Uterus (tissue), 4 donors: Measurements from ENCODE around the gene ZCCHC7. TPM values are rescaled to one million over a fixed set of nuclear protein-coding genes. Genes with fewer than 3 reads are reported as not detected.

ENCODE experiments used
- DNase-seq, 2 donors: peaks; one replicate each; pipeline ENCODE4 v3.0.0-alpha.2; 2019 to 2020
- H3K27ac ChIP-seq, 2 donors: fragments of 200-600 bp; sonication (generic); 1 replicate in 1 of 2; 2 replicates in 1 of 2; pipeline ENCODE4 v1.5.1; 2016 to 2018
- H3K27me3 ChIP-seq, 2 donors: fragments of 200-600 bp; sonication (generic); one replicate each; pipeline ENCODE4 v1.5.1; 2018 to 2019; ENCODE audit warnings: control low read depth in 1 of 2
- H3K36me3 ChIP-seq, 2 donors: fragments of 200-600 bp; sonication (generic); one replicate each; pipeline ENCODE4 v1.5.1; 2019; ENCODE audit warnings: control low read depth in 1 of 2
- H3K4me1 ChIP-seq, 2 donors: fragments of 200-600 bp; sonication (generic); one replicate each; pipeline ENCODE4 v1.5.1; 2018 to 2019; ENCODE audit warnings: control low read depth in 1 of 2
- H3K4me3 ChIP-seq, 2 donors: fragments of 200-600 bp; sonication (generic); 1 replicate in 1 of 2; 2 replicates in 1 of 2; pipeline ENCODE4 v1.5.1; 2018 to 2019; ENCODE audit warnings: mild to moderate bottlenecking in 1 of 2
- H3K9me3 ChIP-seq, 2 donors: fragments of 200-600 bp; sonication (generic); one replicate each; pipeline ENCODE4 v1.5.1; 2019; ENCODE audit warnings: control low read depth in 1 of 2
- POLR2A ChIP-seq, 2 donors: fragments of 450-650 bp; IDR thresholded peaks; one replicate each; pipeline ENCODE4 v1.6.1; 2016; ENCODE audit warnings: antibody characterized with exemption in 2 of 2, mild to moderate bottlenecking in 1 of 2, moderate library complexity in 1 of 2
- intact Hi-C: fragments of 100-400 bp; cut with DNase I; formaldehyde crosslinking; loops from one replicate; pipeline ENCODE4 v1.15.1; 2023; ENCODE audit warnings: low total_unique reads
- total RNA-seq, 4 donors: library from RNA; depleted of rRNA in 3 of 4; stranded (reverse); fragments of >200 nt in 3 of 4; gene quantifications; one replicate each; pipeline versions ENCODE4 v1.1.0 to v1.2.4, GENCODE V29; 2014 to 2023
- TF ChIP-seq, protein P1 (sequence below), 4 experiments: fragments of 200-600 bp in 2 of 4; fragments of 450-650 bp in 2 of 4; sonication (generic) in 2 of 4; IDR thresholded peaks; one replicate each; pipeline ENCODE4 v1.5.1; 2016 to 2019; ENCODE audit warnings: antibody characterized with exemption in 4 of 4, mild to moderate bottlenecking in 2 of 4, moderate library complexity in 1 of 4
- donor health status: DM: yes; HTN: yes; CAD: no.

ZCCHC7 gene
- total RNA-seq, 4 donors from 2014 or later = 15.6 to 37.4 (median 30.2) TPM

DNA sequence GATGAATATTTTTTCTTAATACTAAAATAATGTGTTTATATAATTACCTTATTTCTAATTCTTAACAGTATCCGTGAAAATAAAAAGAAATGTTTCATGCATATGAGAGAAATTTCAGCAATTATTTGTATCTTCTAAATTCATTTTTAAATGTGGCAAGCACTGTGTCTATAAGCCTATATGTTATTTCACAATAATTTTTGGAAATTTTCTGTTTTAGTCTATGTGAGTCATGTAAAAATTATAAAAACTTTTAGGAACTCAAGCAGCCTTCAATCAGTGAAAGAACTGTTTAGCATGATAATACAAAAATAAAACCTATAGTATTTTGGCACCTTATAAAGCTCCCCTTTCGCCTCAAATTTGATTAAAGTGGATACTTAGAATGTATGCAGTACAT is 96.8 kb downstream of the ZCCHC7 start:
- Histone ChIP-seq H3K27ac (no peak overlapping the region), H3K9me3 (no peaks in the 10 kb centered on the region), H3K27me3 (no peaks in the 10 kb centered on the region), H3K4me3 (no peak overlapping the region), H3K4me1 (no peaks in the 10 kb centered on the region), H3K36me3 (no peaks in the 10 kb centered on the region)
- intact Hi-C loops = no loop called here
- no peak for TF ChIP-seq POLR2A (IDR thresholded peaks at IDR 0.05)
- TF ChIP-seq, protein P1, sequence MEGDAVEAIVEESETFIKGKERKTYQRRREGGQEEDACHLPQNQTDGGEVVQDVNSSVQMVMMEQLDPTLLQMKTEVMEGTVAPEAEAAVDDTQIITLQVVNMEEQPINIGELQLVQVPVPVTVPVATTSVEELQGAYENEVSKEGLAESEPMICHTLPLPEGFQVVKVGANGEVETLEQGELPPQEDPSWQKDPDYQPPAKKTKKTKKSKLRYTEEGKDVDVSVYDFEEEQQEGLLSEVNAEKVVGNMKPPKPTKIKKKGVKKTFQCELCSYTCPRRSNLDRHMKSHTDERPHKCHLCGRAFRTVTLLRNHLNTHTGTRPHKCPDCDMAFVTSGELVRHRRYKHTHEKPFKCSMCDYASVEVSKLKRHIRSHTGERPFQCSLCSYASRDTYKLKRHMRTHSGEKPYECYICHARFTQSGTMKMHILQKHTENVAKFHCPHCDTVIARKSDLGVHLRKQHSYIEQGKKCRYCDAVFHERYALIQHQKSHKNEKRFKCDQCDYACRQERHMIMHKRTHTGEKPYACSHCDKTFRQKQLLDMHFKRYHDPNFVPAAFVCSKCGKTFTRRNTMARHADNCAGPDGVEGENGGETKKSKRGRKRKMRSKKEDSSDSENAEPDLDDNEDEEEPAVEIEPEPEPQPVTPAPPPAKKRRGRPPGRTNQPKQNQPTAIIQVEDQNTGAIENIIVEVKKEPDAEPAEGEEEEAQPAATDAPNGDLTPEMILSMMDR (IDR thresholded peaks at IDR 0.05) = no peak
- no peak for DNase-seq

DNA sequence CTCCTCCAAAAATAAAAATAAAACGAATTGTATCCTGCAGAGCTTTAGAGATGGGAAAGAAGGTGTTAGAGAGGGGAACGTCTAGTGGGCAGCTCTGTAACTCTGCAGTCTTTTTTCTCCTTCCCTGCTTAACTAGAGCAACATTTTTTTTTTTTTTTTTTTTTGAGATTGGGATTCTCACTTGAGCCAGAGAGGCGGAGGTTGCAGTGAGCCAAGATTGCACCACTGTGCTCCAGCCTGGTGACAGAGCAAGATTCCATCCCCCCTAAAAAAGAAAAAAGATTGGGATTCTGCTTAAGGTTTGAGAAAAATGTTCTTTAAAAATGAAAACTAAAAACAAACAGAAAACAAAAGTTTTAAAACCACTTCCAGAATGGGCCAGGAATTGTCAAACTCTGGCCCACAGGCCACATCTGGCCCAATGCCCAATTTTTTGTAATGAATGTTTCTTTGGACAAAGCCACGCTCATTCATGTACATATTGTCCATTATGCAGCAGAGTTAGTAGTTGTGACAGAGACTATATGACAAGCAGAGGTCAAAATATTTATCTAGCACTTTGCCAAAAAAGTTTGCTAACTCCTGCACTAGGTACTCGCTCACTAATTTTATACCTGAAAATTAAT is 98.5 kb downstream of the ZCCHC7 start:
- Histone ChIP-seq H3K27me3 (no peaks in the 10 kb centered on the region), H3K27ac (no peak overlapping the region), H3K36me3 (no peaks in the 10 kb centered on the region), H3K4me1 (no peaks in the 10 kb centered on the region), H3K9me3 (no peaks in the 10 kb centered on the region), H3K4me3 (no peak overlapping the region)
- intact Hi-C loops = no loop called here
- DNase-seq = no peak
- TF ChIP-seq POLR2A (IDR thresholded peaks at IDR 0.05) = no peak
- TF ChIP-seq, protein P1 (IDR thresholded peaks at IDR 0.05) = no peak

DNA sequence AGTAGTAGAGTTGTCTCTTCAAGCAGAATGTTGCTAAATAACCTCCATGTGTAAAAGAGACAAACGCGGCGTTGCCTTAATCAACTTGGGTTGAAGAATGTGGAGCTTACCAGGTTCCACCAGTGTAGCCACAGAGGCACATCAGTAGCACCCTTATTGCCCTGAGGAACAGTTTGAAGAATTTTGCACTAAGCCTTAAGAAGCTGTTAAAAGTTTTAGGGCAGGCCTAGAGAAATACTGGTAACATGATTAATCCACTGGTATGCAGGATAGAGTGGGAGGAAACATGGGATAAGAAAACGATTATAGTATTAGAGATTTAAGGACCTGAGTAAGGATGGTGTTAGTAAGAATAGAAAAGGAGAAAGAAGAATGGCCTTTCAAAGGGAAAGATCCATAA is 100.6 kb downstream of the ZCCHC7 start:
- intact Hi-C loops = no loop called here
- Histone ChIP-seq H3K4me1 (peaks cover 0 to 3% of the 10 kb centered on the region in 2 donors), H3K4me3 (no peak overlapping the region), H3K27me3 (no peaks in the 10 kb centered on the region), H3K27ac (no peak overlapping the region), H3K36me3 (no peaks in the 10 kb centered on the region), H3K9me3 (no peaks in the 10 kb centered on the region)
- no peak for DNase-seq
- TF ChIP-seq POLR2A (IDR thresholded peaks at IDR 0.05) = no peak
- TF ChIP-seq, protein P1 (IDR thresholded peaks at IDR 0.05) = no peak

DNA sequence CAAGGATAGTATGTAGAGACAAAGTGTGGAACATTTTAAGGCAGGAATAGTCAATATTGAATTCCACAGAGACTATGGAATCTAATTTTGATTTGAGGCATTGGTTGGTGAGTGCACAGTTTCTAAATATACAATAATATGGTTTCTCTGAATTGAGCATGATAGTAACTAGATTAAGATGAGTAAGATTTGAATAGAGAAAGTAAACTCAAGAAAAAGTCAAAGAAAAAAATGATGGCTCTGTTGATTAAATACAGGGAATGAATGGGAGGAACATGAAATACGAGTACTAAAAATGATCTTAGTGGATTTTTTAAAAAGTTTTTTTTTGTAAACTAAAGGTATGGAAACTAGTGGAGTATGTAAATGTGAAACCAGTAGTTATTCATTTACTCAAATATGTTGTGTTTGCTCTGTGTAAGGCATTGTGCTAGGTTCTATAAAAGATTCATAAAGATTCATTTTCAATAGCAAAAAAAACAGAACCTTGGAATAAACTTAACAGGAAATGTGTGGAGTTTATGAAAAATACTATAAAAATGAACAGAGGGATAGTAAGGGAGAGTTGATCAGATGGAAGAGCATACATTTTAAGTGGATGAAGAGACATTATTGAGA is 101.2 kb downstream of the ZCCHC7 start:
- TF ChIP-seq POLR2A (IDR thresholded peaks at IDR 0.05) = no peak
- TF ChIP-seq, protein P1 (IDR thresholded peaks at IDR 0.05) = no peak
- no peaks in the 10 kb centered on the region for H3K36me3 ChIP-seq
- H3K4me1 ChIP-seq = peaks cover 0 to 4% of the 10 kb centered on the region in 2 donors
- no peaks in the 10 kb centered on the region for H3K27me3 ChIP-seq
- no peak overlapping the region for H3K27ac ChIP-seq
- DNase-seq = no peak
- intact Hi-C loops = no loop called here
- no peak overlapping the region for H3K4me3 ChIP-seq
- H3K9me3 ChIP-seq = no peaks in the 10 kb centered on the region

DNA sequence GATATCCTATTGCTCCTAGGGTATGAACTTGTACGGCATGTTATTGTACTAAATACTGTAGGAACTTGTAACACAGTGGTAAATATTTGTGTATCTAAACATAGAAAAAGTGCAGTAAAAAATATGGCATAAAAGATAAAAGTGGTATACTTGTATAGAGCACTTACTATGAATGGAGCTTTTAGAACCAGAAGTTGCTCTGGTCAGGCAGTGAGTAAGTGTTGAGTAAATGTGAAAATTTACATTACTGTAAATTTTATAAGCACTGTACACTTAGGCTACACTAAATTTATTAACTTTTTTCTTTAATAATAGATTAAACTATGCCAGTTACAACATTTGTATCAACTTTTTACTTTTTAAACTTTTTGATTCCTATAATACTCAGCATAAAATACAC is 109.1 kb downstream of the ZCCHC7 start:
- H3K36me3 ChIP-seq = no peaks in the 10 kb centered on the region
- TF ChIP-seq POLR2A (IDR thresholded peaks at IDR 0.05) = no peak
- TF ChIP-seq, protein P1 (IDR thresholded peaks at IDR 0.05) = no peak

More for the DNA sequence above, 109.1 kb downstream of the ZCCHC7 start:
- intact Hi-C loops = no loop called here
- Histone ChIP-seq H3K4me1 (peaks cover 0 to 4% of the 10 kb centered on the region in 2 donors), H3K27me3 (no peaks in the 10 kb centered on the region), H3K27ac (no peak overlapping the region), H3K9me3 (no peaks in the 10 kb centered on the region), H3K4me3 (no peak overlapping the region)
- DNase-seq = no peak
